Astrocyte of the cerebellum (primary cell): ENCODE measurements around the gene UQCRQ.
A peak's percentile ranks its signal among the peaks of the same experiment; 100 is the strongest.

Experiments used
- DNase-seq: peaks from one replicate; pipeline ENCODE4 v3.0.0-alpha.2; 2011; ENCODE audit warnings: low read depth
- H3K4me3 ChIP-seq: 2 replicates; pipeline ENCODE4 v1.5.1; 2011; ENCODE audit warnings: mild to moderate bottlenecking, low read depth, low read length, moderate library complexity
- CTCF ChIP-seq: IDR thresholded peaks from 2 replicates; pipeline ENCODE4 v1.5.1; 2012; ENCODE audit warnings: low read length, low read depth, moderate library complexity, mild to moderate bottlenecking; ENCODE audit errors: missing control alignments
- in situ Hi-C: cut with HindIII; loops from 2 replicates; pipeline ENCODE4 v1.10.0; 2017; ENCODE audit warnings: low sequenced_read_pairs

UQCRQ gene

DNA sequence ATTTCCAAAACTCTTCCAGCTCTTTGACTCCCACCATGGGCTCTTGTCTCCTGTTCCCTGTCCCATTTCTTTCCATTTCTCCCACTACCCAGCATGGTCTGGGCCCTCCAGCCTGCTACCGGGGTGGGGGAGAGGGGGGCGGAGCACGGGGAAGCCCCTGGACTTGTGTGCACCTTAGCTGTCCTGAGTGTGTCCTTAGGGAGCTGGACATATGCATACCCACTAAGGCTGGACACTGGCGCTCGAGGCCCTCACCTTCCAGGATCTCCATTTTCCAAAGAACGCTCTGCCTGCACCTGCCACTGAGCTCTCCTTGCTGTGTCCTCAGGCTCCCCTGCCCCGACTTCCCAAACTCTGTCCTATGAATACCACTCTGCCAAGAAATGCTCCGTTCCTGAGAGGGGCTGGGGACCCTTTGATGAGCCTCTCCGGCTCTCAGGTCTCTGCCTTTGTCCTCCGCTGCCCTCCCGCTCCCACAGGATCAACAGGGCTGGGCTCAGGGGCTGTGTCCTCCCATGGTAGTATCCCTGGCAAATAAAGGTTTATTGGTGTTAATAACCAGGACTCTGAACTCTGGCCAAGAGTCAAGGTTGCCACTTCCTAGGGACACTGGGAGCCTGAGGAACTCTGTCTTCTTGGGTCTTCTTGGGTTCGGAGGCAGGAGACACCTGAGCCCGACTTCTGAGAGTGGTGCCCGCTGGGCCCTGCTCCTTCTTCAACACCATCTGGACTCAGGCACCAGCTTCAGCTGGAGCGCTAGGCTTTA, 35.2 kb upstream of the UQCRQ start:
- TF ChIP-seq CTCF: no peak
- in situ Hi-C loops: no loop called here
- no peak for DNase-seq
- peak overlapping the region; percentile 50 for H3K4me3 ChIP-seq

GRCh38 chr5:132832612-132833011, 33.8 kb upstream of the UQCRQ start:
- TF ChIP-seq CTCF: no peak
- in situ Hi-C loops: no loop called here
- H3K4me3 ChIP-seq: no peak overlapping the region
- DNase-seq: no peak

DNA sequence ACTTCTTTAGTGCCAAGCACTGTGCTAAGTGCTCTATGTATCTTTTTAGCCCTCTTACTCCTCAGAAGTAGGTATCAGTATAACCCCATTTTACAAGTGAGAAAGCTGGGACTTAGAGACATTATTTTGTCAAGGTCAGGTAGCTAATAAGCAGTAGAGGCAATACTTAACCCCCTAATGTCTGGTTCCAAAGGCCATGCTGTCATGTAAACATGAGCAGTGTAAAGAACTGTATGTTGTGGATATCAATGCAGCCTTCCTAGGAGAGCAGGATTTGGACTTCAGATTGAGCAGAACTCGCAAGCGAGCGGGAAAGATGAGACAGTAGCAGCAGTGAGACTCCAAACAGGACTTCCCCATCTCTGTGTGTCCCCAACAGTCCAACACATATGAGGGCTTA, 32.4 kb upstream of the UQCRQ start:
- no peak for DNase-seq
- TF ChIP-seq CTCF: no peak
- in situ Hi-C loops: no loop called here
- H3K4me3 ChIP-seq: no peak overlapping the region

- no peak overlapping the region for H3K4me3 ChIP-seq
- DNase-seq: no peak
- no peak for TF ChIP-seq CTCF
- in situ Hi-C loops: no loop called here
Observed at GRCh38 chr5:132836852-132837251, 29.6 kb upstream of the UQCRQ start.

DNA sequence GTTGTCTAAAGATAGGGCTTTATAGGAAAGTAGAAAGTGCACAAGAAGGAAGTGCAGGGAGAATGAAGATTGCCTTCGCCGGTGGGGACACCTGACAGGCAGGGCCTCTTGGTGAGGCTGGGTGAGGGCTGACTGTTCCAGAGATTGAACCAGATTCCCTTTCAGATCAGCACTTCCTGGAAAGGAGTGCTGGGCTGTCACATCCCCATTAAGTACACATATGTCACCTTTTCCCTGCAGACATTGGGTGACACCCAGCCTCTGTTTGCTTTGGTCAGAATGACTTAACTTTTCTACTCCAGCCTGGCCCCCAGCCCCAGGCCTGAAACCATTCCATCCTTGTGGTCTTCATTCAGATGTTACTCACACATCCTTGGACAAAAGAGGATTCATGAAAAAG, 28.6 kb upstream of the UQCRQ start:
- no peak for DNase-seq
- in situ Hi-C loops: no loop called here
- no peak for TF ChIP-seq CTCF
- H3K4me3 ChIP-seq: no peak overlapping the region

GRCh38 chr5:132838516-132839282, 27.7 kb upstream of the UQCRQ start:
- in situ Hi-C loops: no loop called here
- H3K4me3 ChIP-seq: no peak overlapping the region
- DNase-seq: no peak
- no peak for TF ChIP-seq CTCF
